Cardiac muscle cell (in vitro differentiated cells and primary cell): ENCODE results near the gene GRAMD1C. TPM values are rescaled to one million over a fixed set of nuclear protein-coding genes. Genes with fewer than 3 reads are reported as not detected.

Experiments
- polyA plus RNA-seq: library from polyadenylated mRNA; unstranded; fragments of >200 nt; fragmentation: Nextera tagmentation; extraction: Ambion mirVana; gene quantifications from 2 replicates; pipeline ENCODE4 v1.2.1, GENCODE V29; 2016
- total RNA-seq: library from RNA; depleted of rRNA; stranded (reverse); fragments of >200 nt; gene quantifications from 2 replicates; pipeline ENCODE4 v1.2.3, GENCODE V29; 2016

Gene GRAMD1C
- total and polyA plus RNA-seq, 2 experiments from 2014 or later = 0.31 to 6.5 TPM

Other genes starting within 250 kb of the GRAMD1C start
- gene USF3, start 142.1 kb upstream of the GRAMD1C start, total RNA-seq = 7.8 and 11.4 TPM in 2 replicates
- gene USF3, start 142.1 kb upstream of the GRAMD1C start, polyA plus RNA-seq = 3.1 and 5.6 TPM in 2 replicates
- 127 and 148 TPM in 2 replicates for gene NAA50, start 92.5 kb upstream of the GRAMD1C start, total RNA-seq
- gene NAA50, start 92.5 kb upstream of the GRAMD1C start, polyA plus RNA-seq = 66.5 and 98.4 TPM in 2 replicates
- gene ATP6V1A, start 91.8 kb upstream of the GRAMD1C start, total RNA-seq = 27.6 and 33.0 TPM in 2 replicates
- gene ATP6V1A, start 91.8 kb upstream of the GRAMD1C start, polyA plus RNA-seq = 41.3 and 51.2 TPM in 2 replicates
- 8.7 and 9.1 TPM in 2 replicates for gene ZDHHC23, start 109.2 kb downstream of the GRAMD1C start, total RNA-seq
- 2.9 and 7.9 TPM in 2 replicates for gene ZDHHC23, start 109.2 kb downstream of the GRAMD1C start, polyA plus RNA-seq
- 2.7 and 5.4 TPM in 2 replicates for gene CCDC191, start 217.7 kb downstream of the GRAMD1C start, total RNA-seq
- 5.3 and 9.0 TPM in 2 replicates for gene CCDC191, start 217.7 kb downstream of the GRAMD1C start, polyA plus RNA-seq
- 6.7 and 12.3 TPM in 2 replicates for gene QTRT2, start 217.9 kb downstream of the GRAMD1C start, total RNA-seq
- gene QTRT2, start 217.9 kb downstream of the GRAMD1C start, polyA plus RNA-seq = 8.7 and 13.8 TPM in 2 replicates